Measurements from ENCODE around the gene S100A11. TPM values are rescaled to one million over a fixed set of nuclear protein-coding genes. Genes with fewer than 3 reads are reported as not detected.

Gene S100A11
- total RNA-seq, 1 donor from 2014 or later: 4.8 TPM

DNA sequence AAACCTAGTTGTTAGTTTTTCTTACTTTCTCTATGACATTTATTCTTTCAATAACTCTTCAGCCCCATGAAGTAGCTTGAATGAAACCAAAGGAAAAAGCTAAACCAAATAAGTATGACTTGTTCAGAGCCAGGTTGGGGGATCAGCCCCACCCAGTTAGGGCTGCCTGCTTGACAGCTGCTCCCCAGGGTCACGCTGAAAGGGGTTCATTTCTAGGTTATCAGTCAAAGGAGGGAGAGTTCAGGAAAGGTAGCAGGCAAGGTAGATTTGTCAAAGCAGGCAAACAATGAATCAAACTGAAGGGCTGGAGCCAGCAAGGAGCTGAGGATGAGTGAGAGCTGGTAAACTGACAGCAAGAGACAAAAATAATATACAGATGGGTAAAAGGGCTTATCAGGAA, 3.1 kb upstream of the S100A11 start:
- DNase-seq (ENCODE audit: low read depth in 2 of 2): no peak

DNA sequence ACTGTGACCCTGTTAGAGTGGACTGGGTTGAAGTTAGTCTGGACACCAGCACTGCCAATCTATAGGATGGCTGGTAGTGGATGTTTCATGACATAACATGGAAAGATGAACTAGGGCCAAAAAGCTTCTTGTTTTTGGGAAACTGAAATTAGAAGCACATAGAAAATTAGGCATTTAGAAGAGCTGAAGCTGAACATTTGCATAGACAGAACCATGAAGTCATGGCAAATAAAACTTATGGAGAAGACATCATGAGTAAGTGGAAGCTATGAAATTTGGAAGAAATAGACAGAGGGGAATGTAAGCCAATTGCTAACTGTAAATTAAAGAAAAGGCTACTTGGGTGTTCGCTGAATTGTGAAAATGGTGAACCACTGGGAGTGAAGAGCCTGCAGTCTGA, 2.7 kb upstream of the S100A11 start:
- DNase-seq (ENCODE audit: low read depth in 2 of 2): no peak

DNA sequence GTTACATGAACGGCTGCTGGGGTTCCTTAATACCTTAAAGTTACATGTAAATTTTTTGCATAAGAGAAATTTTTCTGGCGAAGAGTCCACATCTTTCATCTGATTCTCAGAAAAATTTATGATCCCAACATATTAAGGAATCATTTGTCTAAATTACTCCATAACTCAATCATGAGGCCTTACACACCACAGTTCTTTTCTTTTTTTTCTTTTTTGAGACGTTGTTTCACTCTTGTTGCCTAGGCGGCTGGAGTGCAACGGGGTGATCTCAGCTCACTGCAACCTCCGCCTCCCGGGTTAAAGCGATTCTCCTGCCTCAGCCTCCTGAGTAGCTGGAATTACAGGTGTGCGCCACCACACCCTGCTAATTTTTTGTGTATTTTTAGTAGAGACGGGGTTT, 2.1 kb upstream of the S100A11 start:
- no peak for DNase-seq (ENCODE audit: low read depth in 2 of 2)

DNA sequence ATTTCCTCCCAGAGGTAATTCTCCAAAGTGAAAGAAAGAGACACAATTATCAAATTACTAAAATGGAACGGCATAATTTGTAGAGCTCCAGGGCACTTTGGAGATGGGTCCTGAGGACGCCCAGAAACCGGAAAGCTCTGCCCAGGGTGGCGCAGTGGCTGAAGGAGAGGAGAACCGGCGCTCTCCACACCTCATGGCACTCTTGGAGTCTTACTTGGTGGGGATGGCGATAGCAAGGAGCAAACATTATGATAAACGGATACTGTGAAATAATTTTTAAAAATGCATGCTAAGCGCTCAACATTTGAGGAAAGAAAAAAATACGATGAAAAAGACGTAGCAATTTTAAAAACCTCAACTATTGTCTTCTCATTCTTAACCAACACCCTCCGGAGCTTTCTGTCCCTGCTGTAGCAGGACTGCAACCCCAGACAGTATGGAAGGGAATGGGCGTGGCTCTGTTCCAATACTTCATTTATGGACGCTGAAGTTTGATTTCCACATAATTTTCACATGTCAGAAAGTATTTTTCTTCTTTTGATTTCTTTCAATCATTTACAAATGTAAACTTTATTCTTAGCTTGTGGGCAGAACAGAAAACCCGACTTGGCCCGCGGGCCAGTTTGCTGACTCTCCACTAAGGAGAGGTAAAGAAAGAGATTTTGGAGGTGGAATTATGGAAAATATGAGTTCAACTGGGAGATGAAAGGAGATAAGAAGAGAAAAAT, 1.1 kb downstream of the S100A11 start:
- peak; percentile 25 to 33 for DNase-seq (ENCODE audit: low read depth in 2 of 2)

DNA sequence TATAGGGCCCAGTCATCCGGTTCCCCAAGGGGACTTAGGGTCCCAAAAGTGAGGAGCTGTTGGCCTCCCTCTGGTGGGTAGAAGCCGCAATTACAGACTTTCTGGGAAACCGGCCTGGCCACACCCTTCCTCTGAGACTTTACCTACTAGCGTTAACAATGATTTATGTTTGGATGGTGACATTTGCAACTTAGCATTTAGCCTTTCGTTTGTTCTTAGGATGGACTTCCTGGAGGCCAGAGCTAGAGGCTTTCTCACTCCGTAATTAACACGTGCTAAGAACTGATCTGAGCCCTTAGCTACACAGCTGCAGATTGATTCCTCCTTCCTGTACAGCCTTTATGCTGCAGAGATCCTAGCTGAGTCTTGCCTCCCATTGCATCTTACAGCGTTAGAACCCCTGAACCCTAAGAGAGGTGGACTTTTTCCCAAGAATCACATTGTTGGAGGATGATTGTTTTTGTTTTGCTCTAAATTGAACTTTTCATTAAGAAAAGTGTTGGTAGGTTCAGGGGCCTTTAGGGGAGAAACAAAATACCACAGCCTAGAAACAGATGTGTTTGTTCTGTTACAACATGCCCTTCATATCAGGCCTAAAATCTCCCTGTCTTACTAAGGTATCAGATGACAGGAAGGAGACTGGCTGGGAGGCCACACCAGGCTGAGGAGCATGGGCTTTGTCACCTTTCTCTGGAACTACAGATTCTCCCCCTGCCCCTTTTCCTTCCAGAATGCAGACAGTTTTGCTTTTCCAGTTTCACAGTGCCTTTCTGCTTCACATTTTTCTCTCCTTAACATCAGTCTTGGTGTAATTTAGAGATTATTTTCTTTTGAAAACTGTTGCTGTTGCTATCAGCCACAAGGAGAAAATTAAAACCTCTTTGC, 1.9 kb downstream of the S100A11 start:
- DNase-seq (ENCODE audit: low read depth in 2 of 2): peak; percentile 20 to 59

DNA sequence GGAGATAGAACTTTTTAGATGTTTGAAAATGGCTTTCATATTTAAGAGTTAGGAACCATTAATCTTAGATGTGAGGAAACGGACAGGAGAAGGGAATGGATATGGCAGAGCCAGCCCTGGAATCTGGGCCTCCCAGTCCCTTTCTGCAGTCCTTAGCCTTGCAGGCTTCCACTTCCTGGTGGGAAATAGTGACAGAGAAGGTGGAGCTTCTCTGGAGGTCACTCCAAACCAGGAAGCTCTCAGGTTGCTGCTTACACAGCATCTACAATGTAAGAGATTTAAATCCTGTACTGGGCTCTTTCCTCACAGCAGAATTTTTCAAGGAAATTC, 2.5 kb downstream of the S100A11 start:
- peak in 1 of 2 donors; percentile 34 for DNase-seq (ENCODE audit: low read depth in 2 of 2)

DNA sequence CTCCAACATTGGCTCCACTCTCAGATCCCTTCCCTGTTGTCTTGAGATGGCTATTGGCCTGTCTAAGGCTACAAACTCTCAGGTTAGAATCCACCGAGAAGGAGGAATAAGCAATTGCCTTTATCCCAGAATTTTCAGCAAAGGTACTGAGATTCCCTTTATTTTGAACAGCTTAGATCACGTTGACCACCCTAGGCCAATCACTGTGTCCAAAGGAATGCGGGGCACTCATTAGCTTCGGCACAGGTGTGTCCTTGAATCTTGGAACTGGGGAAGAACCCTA, 6.9 kb downstream of the S100A11 start:
- DNase-seq (ENCODE audit: low read depth in 2 of 2): no peak

DNA sequence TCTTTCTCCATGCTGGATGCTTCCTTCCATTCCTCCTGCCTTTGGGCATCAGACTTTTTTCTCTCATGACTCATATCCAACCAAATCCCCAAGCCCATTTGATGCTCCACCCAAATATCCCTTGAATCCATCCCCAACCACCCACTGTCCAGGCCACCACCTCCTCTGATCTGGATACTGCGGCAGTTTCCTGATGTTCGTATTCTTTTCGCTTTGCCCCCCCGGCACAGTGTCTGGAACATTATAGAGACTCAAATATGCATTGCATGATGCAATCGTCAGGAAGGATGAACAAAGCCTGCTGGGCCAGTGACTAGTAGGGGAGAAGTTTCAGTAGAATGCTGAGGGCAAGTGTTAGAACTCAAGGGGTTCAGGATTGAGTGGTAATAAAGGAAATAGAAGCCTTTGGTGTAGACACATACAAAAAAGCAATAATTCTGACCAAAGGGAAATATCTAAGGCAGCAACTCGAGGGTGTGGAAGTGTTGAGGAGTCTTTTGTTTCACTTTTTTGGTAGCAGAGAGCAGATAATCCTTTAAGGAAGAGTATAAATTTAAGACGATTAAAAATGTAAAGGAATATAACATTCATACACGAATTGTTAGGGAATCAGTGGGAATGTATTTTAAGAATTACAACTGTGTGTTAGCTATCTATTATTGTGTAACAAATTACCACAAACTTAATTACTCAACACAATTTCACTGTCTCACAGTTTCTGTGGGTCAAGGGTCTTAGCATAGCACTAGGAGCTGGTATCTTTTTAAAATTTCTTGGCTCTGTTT, 7.5 kb downstream of the S100A11 start:
- peak in 1 of 2 donors; percentile 30 for DNase-seq (ENCODE audit: low read depth in 2 of 2)

DNA sequence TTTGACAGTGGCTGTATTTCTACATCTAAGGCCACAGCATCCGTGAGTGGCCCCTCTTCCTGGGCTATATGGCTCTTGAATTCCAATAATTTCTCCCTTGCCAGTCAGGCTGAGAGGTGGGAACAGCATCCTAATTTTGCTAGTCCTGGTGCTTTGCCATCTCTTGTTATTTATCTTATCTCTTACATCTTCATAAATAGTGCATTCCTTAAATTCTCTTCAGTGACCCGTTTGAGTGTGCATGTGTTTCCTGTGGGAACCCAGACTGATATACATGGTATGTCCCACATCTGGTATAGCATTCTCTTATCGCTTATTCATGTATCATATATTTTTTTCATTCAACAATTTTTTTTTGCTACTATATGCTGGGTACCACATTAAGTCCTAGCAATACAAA, 9.9 kb downstream of the S100A11 start:
- no peak for DNase-seq (ENCODE audit: low read depth in 2 of 2)

DNA sequence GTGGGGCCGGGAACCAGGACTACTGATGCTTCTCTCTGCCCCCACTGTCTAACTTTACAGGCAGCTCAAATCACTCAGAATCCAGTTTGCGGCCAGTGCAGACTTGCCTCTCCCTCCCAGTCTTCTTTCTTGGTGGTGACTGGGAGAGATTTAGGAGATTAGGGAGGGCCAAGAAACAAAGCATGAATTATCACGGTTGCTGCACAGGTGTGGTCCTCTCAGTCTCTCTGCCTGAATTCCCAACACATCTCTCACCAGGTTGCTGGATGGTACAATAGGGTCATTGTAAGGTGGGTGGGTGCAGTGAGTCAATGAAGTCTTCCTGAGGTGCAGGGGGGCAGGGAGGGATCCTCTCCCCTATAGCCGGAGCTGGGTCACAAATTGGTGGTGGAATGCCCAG, 12.6 kb downstream of the S100A11 start:
- no peak for DNase-seq (ENCODE audit: low read depth in 2 of 2)

DNA sequence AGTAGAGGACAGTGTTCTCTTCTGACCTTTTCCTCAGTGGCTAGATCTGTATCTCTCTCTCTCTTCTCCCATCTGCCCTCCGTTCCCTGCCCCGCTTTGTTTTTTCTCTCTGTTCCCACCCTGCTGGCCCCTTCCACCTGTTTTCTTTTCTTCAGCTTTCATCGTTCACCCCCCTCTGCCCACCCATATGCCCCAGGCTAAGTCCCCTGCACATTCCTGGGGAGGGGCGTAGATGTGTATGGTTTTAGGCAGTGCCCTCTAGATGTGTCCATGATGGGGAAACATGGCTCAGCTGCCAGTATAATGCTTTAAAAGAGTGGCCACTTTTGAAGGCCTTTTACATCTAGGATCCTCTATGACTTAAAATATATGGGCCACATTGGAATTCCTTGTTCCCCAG, 13.6 kb downstream of the S100A11 start:
- no peak for DNase-seq (ENCODE audit: low read depth in 2 of 2)

DNA sequence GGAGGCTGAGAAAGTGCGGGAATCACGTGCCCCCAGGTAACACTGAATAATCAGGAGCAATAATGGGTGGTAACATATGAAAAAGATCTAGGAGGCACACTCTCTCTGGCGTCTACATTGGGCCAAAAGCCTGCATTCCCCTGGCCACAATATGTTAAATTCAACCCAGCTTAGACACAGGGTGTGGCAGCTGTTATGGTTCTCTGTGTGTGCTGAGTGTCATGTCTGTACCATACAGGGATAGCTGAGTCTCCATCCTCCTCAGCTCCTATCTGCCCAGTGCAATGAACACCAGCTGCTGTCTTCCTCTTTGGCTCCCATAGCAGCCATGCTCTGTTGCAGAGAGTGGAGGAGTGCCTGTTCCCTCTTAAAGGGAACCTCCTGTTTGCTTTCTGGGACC, 14.3 kb downstream of the S100A11 start:
- DNase-seq (ENCODE audit: low read depth in 2 of 2): no peak

DNA sequence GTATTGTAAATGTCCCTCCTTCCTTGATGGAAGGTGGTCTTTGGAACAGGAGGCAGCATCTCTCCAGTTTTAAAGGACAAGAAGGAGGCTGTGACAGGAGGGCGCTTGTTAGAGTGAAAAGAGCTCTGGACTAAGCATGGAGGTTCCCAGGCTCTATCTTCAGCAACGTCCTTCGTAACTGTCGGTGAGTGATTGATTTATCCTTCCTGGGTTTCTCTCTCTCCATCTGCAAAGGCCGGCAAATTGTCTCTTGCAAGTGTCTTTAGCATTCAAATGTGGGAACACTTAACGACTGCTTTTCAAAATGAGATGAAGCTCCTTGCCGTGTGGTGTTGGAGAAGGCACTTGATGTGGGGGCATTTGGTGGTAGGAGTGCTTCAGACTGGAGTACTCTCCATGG, 15.2 kb downstream of the S100A11 start:
- no peak for DNase-seq (ENCODE audit: low read depth in 2 of 2)

DNA sequence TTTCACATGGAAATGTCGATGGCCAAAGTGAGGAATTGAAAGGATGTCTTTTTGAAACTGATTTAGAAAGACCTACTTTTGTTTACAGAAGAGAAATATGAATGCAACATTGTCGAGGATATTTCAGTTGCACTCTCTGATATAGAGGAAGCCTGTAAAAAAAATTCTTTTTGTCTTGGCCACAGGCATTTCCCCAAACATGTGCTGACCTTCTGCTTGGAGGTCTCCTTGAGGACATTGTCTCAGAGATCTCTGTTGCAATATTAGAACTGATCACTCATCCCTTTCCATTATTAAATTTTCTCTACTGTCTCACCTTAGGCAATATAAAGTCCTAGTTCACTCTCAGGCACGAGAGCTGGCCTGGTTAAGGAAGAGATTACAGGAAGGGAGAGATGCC, 16.0 kb downstream of the S100A11 start:
- peak in 1 of 2 donors; percentile 14 for DNase-seq (ENCODE audit: low read depth in 2 of 2)

DNA sequence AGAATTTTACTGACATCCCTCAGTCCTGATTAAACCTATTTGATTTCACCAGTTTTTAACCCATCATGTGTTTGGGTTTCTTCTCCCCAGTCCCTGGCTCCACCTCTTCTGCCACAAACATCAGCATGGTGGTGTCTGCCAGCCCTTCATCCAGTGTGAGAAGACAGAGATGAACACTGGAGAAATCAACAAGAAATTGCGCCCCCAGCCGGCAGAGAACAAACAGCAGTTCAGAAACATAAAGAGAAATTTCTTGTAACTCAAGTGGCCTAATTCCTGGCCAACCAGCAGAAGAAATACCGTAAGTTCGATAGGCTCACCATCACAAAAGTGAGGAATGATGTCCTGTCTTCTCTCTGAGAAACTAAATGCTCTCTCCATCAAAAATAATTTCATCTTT, 18.3 kb downstream of the S100A11 start:
- peak in 1 of 2 donors; percentile 40 for DNase-seq (ENCODE audit: low read depth in 2 of 2)

DNA sequence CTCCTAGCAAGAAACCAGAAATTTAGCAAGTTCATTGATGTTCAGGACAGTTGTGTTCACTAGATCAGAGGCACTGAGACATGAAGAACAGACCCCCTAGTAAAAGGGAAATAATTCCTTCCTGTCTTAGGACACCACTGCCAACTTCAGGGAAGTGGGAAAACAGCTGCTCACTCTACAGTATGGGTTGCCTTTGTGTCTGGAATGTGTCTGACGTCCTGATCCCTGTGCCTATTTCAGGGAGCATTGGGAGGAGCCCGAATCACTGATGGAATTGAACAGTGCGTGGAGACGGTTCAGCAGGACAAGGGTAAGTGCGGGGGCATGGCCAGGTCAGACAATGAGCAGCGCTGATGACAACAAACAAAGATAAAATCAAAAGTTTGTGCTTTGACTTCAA, 21.0 kb downstream of the S100A11 start:
- DNase-seq (ENCODE audit: low read depth in 2 of 2): no peak

DNA sequence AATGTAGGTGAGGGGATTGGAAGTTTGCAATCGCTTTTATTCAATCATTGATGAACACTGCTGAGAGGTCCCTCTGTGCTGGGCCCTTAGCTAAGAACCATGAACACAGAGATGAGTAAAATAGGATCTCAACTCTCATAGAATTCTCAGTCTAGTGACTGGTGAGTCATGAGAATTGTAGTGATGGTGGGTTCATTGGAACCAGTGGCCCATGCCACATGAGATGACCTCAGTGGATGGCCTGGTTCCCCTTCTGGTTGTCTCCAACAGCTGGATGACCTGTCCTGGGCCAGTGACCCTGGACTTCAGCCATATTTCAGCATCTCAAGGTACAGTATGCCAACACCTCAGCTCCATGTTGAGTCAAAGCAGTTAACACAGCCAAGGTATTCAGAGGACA, 21.9 kb downstream of the S100A11 start:
- DNase-seq (ENCODE audit: low read depth in 2 of 2): no peak

DNA sequence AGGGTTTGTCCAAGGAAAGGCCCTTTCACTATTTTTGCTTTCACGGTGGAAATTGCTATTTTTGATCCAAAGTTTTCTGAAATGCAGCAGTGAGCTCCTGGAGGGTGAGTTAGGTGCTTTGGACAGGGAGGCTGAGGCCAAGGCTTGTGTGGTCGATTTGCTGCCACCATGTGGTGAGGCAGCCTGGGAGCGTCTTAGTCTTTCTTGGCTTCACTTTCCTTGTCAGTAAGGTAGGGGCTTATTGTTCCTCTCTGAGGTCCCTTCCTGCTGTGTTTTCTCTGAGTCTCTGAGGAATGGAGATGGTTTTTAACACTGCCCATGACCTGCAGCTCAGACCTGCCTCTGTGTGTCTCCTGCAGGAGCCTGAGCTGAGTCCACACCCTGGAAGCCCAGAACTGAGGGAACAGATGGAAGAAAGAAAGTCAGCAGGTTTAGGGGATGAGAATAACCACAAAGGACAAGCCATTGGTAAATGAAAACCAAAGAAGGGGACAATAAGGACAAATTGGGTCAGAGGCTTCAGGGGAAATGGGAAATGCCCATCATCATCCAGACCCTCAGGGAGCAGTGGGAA, 23.1 kb downstream of the S100A11 start:
- DNase-seq (ENCODE audit: low read depth in 2 of 2): peak; percentile 43 to 64

DNA sequence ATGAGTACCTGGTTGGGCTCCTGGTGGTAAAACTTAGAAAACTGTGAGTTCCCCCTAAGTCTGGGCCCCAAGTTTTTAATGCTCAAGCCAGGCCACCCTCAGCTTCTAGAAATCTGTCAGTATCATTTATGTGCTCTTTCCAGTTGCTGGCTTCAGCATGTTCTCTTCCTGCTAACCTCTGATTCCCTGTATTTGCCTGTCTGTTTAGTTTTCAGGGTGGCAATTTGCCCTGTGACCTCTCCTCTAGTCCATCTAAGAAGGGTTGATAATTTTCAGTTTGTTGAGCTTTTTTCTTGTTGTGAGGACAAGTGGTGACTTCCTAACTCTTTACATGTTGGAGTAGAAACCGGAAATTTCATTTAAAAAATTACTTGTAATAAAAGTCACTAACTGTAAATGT, 27.1 kb downstream of the S100A11 start:
- DNase-seq (ENCODE audit: low read depth in 2 of 2): no peak

DNA sequence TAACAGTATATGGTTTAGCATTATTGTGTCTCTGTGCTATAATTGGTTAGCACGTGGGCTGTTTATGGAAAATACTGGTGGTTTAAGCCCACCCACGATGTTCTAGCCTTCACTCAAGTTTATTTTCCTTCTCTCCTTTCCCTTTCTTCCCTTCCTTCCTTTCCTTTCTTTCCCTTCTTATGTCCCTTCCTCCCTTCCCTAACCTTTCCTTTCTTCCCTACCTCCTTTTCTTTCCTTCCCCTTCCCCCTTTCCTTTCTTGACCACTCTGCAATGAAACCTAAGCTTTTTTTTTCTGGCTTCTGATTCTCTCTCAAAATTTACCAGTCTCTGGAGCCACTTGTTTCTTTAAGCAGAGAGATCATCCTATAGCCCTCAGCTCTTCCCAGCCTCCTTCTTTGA, 29.8 kb downstream of the S100A11 start:
- DNase-seq (ENCODE audit: low read depth in 2 of 2): no peak

DNA sequence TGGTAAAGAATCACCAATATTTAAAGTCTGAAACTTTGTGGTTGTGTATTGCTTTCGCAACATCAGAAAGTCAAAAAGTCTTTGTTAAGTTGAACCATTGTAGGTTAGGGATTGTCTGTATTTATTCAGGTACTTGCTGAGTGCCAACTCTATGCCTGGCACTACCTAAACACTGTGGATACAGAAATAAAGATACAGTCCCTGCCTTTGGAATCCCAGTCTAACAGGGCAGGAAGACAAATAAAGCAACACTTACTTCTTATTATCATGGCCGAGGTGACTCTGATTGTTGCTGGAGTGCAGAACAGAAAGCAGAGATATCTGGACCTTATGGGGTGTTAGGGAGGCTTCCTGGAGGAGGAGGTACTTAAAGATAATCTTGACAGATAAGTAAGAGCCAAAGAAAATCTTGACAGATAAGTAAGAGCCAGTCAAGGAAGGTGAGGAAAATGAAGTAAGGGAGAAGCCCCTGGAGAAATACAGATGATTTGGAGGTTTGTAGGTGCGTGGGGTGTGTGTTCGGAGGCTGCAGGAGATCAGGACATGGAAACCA, 31.4 kb downstream of the S100A11 start:
- no peak for DNase-seq (ENCODE audit: low read depth in 2 of 2)
